Stimulated activated CD8-positive, alpha-beta memory T cell treated with anti-CD3 and anti-CD28 coated beads, Interleukin-12 subunit alpha, Interleukin-12 subunit beta, amount 100 ng/mL, for 24 hours (primary cell): Measurements from ENCODE around the gene CA5A.
A peak's percentile ranks its signal among the peaks of the same experiment; 100 is the strongest.

Source experiments
- DNase-seq: peaks from one replicate; pipeline ENCODE4 v3.0.0-alpha.2; 2020; ENCODE audit errors: extremely low read depth

Gene CA5A

DNA sequence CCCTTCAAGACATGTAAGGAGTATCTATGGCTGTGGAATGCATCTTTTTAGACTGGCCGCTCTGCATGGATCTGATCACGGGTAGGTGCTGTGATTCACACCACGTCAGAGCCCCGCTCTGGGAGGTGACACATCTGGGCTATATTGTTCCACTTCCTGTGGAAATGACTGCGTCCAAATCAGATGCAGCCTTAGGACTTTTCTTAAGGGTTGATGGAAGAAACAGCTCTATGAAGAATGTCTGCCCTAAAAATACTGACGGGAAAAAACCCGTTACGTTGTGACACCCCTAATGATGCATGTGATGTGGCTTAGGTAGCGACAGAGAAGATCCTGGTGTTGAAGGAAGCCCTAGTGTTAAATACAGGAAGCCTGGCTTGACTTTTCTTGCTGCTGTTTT, 27.1 kb upstream of the CA5A start:
- DNase-seq: no peak

DNA sequence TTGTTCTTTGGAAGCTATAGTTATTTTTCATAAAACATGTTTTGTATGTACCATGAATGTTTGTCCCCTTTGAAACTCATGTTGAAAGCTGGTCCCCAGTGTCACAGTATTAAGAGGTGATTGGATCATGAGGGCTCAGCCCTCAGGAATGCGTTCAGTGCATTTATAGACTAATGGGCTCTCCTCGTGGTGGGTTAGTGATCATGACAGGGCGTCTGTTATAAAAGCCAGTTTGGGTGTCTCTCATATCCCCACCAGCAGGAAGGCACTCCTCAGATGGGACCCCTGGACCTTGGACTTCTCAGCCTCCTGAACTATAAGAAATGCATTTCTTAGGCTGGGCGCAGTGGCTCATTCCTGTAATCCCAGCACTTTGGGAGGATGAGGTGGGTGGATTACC, 25.3 kb upstream of the CA5A start:
- no peak for DNase-seq

DNA sequence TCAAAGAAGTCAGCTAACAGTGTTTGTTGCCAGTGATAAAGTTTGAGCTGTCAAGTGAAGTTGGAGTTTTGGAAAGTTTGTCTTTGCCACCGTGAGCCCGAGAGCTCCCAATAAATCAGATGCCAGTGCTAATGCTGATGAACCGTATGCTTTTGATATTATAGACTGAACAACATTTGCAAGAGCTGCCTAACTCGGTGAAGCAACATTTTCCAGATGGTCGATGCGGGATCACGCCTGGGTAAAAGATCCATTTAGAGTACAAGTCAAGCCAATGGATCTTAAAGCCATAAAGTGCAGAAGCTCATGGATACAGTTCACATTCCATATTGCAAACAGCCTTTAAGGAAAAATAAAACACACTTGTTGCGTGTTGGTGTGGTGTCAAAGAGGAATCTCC, 24.5 kb upstream of the CA5A start:
- DNase-seq: no peak

DNA sequence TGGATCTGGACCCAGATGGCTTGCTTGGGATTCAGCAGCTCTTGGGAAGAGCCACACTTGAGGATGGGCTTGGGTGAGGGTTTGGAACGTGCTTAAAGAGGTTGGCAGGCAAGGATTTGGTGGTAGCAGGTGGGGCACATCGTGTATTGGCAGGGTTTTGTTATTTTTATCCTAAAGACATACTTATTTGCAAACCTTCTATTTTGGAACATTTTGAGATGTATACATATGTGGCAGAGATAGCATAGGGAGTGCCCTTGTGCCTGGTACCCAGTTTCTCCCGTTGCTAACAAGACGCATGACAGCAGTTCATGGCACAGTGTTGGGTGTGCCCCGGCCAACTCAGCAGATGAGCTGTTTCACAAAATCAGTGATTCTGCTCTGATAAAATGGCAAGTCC, 24.0 kb upstream of the CA5A start:
- DNase-seq: no peak

DNA sequence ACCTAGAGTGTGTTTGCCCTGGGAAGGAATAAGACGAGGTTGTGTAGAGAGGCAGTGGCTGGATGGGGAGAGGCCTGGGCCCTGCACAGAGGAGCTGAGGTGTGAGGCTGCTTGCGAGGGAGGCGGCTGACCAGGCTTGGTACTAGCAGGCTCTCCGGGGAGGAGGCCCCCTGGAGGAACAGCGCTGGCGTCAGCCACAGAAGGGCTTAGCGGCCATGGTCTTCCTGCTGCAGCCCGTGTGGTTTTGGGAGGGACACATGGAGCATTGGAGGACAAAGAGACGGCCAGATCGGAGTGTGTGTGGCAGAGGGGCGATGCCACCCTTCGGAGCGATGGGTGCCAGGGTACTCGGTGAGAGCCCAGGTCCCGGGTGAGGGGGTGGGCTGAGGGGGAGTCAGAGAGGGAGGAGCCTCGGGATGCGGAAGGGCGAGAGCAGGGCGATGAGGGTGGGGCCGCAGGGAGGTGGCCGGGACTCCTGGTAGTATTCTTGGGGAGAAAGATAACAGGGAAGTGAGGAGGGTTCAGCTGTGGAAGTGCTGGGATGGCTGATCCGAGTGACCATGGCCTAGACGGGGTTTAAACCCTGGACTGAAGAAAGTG, 23.2 kb upstream of the CA5A start:
- DNase-seq: no peak

DNA sequence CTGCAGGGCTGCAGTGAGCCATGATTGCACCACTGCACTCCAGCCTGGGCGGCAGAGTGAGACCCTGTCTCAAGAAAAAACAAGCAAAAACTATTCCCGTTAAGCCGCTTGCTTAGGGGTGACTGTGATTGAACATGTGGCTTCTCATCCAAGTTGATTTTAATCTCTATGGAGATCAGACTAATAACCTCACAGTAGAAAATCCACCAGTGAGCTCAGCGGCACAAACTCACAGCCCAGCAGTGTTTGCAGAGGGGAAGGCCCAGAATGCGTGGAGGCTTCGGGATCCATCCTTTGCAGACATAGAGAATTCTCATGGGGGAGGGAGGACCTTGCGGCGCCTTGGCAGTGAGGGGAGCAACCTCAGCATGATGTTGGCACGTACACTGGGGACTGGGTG, 22.3 kb upstream of the CA5A start:
- DNase-seq: no peak

DNA sequence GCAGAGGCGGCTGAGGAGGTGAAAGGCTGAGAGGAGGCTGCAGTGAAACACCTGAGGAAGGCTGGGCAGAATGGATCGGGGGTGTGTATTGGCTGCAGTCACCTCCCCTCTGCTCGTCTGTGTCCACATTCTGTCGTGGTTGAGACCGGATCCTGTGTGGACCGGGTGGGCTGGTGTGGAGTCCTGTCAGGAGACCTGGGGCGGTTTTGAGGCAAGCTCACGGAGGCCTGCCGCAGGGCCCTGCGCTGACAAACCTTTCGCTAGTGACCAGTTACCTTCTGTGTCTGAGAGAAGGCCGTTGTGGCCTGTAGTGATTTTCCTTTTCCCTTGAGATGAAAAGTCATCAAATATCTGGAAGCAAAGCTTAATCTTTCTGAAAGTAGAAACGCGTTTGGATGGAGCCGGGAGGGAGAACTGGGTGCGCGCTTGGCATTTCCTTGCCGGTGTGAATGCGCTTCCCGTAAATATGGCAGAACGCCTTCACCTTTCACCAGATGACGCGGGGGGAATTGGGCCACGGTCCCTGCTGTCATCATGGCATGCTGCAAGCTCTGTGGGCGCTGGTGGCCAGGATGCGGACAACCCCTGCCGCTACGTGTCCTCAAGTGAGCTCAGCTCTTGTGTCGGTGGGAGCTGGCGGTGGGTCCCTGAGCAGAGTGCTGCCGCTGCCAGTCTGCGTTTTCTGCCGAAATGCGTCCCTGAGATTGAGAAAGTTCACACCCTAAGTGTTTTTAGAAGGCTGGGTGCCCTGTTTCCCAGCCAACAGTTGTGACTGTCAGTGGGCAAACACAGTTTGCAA, 21.2 kb upstream of the CA5A start:
- DNase-seq: no peak

DNA sequence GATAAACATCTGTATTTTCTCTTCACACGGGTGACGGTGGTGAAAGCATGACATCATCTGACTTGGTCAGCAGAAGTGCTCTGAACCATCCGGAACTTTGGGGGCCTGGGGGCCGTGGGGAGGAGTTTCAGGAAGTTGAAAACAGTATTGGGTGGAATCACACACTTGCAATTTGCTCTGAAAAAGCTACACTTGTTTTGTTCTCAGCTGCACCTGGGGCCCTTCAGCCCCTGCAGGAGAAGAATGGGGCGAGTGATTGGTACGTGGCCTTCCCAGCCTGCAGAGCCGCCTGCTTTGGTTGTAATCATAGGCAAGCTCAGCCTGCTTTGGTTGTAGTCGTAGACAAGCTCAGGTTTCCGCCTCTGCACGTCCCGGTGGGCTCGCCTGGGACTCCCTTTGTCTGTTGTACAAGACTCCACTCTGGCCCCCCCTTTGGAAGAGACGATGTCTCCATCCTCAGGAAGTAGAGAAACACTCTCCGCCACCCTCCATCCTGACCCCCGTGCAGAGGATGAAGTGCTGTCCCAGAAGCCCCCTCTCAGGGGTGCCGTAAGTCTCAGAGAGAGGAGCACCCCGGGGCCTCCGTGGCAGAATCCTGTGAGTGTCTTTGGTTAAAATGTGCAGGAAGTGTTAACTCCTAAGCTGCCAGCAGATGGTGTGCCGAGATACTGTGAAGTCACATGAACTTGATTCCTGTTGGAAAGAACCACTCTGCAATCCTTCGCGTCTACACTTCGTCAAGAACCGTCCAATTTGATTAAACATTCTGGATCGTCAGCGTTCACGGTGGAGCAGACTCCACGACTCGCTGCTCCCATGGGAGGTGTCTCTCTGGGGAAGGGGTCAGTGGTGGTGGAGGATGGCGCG, 20.3 kb upstream of the CA5A start:
- DNase-seq: peak; percentile 45

DNA sequence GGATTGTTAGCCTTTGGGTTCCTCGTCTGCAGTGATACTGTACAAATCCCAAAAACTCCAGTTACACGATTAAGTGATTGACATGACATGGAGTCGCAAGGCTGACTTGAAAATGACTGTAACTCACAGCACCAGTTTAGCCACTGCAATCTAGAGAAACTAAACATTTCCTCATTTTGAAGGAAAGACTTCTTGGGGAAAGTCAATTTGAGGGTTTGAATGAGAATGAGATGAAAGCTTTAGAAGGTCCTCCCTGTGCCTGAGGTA, 19.7 kb upstream of the CA5A start:
- DNase-seq: no peak

DNA sequence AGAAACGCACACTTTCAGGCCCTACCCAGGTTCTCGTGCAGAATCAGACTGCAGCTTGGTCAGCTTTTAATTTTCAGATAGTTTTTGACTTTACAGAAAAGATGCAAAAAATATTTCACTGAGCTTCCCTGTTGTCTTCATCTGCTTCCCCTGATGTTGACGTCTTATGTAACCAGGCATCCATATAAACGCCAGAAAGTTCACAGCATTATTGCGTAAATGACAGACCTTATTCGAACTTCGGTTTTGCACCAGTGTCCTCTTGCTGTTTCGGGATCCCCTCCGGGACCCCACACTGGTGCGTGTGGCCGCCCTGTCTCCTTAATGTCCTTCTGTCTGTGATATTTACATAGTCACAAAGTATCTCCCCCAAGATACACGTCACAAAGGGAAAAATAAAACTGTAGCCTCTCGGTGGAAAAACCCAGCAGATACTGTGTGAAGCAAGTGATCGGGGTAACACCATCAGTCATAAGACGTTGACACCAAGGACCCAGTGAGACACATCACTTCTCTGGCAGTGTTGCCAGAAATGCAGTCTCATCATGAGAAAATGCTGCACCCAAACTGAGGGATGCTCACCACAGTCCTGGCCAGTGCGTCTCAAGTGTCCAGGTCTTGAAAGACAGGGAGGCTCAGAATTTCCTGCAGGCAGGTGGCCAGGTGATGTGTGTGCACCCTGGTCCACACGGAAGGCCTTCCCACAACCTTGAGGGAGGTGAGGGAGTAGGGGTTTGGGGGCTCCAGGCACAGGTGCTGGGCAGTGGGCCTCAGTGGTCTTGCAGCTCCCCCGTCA, 19.2 kb upstream of the CA5A start:
- no peak for DNase-seq

DNA sequence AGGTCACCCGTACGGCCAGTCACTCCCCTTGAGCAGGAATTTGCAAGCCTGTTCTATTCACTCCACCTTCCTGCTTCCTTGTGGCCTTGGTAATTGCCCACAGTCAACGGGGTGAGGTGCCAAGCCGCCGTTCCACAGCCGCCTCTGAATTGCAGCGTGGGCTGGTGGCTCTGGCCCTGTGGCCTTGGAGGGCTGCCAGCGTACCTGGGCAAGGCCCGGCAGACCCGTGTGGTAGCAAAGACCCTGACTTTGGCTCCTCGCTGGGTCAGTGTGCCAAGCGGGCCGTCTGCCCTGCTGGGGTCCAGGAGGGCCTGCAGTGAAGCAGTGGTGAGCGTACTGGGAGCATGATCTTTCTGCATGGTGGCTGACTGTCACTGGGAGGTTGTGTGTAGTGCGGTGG, 18.5 kb upstream of the CA5A start:
- no peak for DNase-seq

DNA sequence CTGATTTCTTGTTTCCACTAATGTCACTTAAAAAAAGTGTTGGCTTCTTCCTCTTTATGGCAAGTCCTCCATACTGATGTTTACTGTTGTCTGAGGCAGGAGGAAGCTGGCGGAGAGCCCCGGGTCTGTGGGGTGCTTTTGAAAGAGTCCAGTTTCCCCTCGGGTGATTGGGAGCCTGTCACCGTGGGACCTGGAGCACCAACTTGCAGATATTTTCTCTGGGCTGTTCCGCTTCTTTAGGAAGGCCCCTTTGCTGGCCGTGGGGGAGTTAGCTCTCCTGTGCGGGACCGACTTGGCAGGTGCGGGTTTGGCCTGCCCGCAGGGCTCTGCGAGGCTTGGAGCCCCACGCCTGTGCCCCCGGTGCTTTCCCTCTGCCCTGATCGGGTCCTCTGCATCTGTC, 18.0 kb upstream of the CA5A start:
- DNase-seq: no peak

DNA sequence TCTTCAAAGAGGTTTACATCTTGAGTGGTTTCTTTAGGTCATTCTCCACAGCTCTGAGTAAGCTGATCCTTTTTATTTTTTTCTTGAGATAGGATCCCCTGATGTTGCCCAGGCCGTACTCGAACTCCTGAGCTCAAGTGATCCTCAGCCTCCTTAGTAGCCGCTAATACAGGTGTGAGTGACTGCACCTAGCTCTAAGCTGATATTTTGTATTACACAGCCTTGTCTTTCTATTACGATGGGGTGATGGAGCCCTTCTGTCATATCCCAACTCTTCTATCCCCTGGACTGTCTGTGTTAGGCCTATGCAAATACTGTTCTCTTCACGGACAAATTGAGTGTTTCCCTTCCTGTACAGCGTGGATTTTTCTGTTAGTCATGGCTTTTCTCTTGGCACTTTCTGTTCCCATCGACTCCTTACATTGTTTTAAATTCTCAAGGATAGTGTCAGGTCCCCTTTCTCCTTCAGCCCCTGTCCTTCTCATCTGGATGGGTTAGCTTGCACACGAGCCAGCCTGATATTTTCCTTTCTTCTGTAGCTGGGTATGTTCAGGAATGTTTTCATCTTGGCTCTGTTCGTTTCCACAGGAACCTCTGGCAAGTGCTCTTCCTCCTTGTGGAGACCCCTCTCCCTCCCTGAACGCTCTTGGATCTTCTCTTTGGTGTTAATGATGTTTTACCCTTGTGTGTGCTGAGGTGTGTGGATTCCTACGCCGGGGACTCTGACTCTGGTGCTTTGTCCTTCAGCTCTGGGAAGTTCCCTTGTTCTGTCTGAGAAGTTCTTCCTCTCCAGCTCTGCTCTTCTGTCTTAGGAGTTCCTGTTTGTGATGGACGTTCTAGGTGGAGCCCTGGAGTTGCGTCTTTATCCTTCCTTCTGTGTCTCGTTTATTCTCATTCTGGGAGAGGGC, 17.2 kb upstream of the CA5A start:
- DNase-seq: no peak

DNA sequence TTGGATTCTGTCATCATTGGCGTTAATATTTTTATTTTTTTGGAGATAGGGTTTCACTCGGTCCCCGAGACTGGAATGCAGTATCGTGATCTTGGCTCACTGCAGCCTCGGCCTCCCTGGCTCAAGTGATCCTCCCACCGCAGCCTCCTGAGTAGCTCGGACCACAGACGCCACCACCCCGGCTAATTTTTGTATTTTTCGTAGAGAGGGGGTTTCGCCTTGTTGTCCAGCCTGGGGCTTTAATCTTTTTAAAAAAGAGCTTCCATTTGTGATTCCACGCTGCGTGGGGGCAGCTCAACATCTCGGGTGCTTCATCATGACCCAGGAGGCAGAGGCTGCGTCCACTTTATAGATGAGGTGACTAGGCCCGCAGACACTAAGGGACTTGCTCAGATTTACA, 16.4 kb upstream of the CA5A start:
- DNase-seq: no peak

DNA sequence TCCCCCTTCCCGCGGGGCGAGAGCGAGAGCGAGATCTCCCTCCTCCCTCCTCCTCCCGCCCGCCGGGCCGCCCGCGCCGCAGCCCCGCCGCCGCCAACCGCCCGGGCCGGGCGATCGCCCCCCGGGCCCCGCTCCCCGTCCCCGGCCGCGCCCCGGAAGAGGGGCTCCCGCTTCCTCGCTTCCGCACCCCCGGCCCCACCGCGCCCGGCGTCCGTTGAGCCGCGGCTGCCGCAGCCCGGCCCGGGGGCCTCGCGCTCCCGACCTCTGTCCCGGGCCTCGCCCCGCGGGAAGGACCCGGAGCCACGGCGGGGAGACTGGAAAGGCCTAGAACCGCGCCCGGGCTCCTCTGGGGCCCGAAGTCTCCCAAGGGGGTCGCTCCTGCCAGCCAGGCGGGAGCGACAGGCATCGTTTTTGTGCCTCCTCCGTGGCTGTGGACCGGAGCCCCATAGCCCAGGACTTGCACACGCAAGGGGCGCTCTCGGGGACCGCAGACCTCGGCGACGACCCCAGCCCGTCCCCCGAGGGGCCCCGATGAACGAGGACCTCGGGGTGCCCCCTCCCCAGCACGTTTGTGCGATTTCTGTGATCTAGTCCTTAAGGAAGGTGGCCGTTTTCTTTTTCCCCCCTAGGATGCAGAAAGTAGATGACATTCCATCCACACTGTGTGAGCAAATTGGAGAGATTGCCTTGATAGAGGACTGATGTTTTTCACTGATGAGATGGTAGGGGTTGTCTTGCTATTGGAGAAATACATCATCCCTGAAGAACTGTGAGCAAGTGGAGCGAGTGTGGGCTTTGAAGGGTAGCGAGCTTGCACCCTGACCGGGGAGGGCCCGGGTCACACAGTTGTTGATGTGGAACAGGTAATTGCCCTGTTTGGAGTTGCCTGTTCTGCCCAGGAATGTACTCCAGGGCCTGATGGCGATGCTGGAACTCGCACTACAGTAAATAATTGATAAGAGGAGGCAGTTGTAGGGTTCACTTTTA, 15.5 kb upstream of the CA5A start:
- no peak for DNase-seq

DNA sequence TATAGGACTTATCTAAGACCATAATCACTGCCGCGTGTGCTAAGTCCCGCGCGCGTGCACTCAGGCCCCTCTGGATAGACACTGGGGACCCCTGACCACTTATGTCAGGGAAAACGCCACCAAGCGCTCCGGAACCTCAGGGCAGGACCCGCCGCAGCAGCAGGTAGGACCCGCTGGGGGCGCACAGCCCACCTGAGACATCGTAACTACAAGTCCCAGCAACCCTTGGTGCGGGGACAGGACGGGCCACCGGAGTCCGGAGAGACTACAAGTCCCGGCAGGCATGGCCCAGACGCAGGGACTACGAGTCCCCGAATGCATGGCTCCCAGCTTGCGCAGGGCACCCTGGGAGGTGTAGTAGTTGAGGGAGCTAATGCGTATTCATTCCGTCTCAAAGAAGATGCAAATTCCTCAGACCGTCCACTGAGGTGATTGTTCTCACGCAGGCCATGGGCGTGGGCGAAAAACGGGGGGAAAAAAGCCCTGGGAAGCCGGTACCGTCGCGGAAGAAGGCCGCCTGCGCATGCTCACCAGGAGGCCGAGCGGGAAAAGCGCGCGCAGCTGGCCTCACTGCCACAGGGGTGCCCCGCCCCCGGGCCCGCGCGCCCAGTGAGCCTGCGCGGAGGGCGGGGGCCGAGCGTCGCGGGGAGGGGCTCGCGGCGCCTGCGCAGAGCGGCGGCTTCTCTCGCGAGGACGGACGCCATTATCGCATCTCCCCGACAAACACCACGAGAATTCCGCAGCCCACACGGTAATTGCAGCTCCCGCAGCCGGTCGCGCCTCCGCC, 14.6 kb upstream of the CA5A start, which contains the start of gene BANP:
BANP (plus strand) TSS at position 670 of the 787 bp plus-strand sequence. CDS start 23,682 bp downstream, outside the sequence.
- peak; percentile 94 for DNase-seq

DNA sequence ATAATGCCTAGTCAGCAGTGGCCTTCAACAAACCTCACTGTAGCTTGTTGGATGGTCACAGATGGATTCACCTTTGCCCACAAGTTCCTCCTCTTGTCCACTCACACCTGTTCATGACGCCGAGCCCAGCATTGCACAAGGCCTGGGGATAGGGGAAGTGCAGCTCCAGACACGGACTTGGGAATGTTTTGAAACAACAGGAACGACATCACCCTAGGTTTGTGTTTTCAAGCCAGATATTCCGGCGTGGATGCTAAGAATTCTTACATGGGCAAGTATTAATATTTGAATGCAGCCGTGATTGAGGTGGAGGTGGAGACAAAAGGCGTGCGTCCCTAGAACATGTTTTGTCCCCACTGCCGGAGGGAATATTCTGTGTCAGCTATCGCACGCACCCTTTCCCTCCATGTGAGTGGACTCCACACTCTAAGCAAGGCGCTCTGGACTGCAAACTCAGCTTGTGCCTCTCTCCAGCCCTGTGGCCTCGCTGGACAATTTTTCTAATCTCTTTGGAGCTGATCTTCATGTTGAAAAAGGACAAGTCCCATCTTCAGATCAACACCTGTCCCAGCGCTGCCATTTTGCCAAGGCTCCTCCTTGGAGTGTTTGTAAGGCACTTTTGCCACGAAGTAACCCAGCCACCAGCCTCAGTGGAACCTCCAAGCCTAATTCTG, 12.9 kb upstream of the CA5A start:
- no peak for DNase-seq

DNA sequence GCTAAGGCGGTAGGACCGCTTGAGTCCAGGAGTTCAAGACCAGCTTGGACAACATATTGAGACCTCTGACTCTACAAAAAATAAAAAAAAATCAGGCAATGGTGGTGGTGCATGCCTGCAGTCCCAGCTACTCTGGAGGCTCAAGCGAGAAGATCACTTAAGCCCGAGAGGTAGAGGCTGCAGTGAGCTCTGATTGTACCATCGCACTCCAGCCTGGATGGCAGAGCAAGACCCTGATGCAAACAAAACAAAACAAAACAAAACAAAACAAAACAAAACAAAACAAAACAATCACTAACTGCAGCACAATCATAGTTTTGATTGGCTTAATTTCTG, 12.4 kb upstream of the CA5A start:
- DNase-seq: no peak

DNA sequence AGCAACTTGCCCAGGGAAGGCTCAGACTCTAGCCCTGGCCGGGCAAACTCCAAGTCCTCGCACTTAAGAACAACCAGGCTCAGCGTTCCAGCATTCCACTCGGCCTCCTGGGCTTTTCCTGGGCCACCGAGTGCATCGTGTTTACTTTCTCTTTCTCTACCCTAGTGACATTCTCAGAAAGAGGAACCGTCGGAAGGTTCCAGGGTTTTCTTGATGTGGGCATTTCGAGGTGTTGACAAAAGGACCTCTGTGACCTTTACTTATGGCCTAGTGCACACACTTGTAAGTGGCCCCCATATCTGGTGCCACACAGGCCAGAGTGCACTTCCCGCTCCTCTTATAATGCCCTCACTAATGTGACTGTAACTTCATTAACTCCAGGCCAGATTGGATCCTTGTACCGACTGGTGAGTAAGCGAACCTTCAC, 11.8 kb upstream of the CA5A start:
- no peak for DNase-seq
